ENCODE results near the gene ARCN1.

Gene ARCN1

DNA sequence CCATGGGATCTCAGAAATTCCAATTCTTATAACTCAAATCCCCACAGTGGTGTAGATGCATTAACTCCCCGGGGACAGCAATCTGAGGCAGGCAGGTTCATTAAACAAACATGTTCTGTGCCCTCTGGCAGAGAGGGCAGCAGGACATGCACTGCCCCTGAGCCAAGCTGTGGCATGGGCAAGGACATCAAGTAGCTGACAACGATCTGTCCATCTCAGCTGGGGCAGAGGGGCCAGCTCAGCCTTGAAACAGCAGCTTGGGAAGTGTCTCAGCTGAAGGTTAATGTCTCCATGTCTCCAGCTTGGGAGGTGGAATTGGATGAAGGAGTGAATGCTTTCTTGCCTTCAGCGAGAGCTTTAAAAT, 27.6 kb upstream of the ARCN1 start:
- DNase-seq (ENCODE audit: insufficient read length, low spot score) (no peak), FAIRE-seq (no peak)
- TF ChIP-seq CTCF (IDR thresholded peaks at IDR 0.05; ENCODE audit: insufficient read depth, missing control alignments): no peak

DNA sequence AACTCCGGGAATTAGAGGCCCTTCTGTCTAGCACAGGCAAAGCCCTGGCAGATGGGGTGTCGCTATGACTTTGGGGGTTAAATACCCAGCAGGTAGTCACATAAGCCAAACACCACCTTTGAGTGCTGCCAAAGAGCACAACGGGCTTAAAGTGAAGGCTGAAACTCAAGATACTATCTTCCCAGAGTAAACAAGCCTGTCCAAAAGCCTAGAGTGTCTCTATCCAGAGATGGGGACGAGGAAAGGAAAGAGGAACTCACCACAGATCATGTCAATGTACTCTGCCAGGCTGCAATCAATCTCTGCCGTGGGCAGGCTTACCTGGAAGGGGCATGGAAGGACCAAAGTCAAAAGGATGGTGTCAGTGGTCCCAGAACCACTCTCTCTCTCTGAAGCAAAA, 26.7 kb upstream of the ARCN1 start:
- DNase-seq (ENCODE audit: insufficient read length, low spot score): no peak
- TF ChIP-seq CTCF (IDR thresholded peaks at IDR 0.05; ENCODE audit: insufficient read depth, missing control alignments): no peak
- FAIRE-seq: no peak

DNA sequence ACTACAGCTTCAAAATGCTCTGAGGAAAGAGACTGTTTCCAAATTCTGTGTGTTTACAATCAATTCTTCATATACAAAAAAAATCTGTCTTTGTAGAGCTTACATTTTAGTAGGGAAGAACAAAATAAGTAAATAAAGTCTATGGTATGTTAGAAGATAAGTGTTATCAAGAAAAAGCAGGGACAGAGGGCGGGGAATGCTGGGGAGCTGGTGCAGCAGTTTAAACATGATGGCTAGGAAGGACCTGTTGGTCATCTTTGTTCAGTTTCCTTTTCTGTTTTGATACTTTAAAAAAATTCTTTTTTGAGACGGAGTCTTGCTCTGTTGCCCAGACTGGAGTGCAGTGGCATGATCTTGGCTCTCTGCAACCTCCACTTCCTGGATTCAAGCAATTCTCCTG, 25.1 kb upstream of the ARCN1 start:
- FAIRE-seq (no peak), DNase-seq (ENCODE audit: insufficient read length, low spot score) (no peak)
- TF ChIP-seq CTCF (IDR thresholded peaks at IDR 0.05; ENCODE audit: insufficient read depth, missing control alignments): no peak

DNA sequence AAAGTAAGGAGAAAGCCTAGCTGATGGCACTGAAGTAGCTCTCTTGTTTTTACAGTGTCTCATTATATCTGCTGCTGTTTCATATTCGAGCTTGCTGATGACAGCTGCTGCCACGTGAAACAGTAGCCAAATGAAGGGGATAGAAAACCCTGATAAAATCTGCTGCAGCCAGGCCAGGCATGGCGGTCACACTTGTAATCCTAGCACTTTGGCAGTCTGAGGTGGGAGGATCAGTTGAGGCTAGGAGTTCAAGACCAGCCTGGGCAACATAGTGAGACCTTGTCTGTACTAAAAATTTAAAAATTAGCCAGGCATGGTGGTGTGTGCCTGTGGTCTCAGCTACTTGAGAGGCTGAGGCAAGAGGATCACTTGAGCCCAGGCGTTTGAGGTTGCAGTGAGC, 19.9 kb upstream of the ARCN1 start:
- DNase-seq (ENCODE audit: insufficient read length, low spot score) (no peak), FAIRE-seq (no peak)
- TF ChIP-seq CTCF (IDR thresholded peaks at IDR 0.05; ENCODE audit: insufficient read depth, missing control alignments): no peak

DNA sequence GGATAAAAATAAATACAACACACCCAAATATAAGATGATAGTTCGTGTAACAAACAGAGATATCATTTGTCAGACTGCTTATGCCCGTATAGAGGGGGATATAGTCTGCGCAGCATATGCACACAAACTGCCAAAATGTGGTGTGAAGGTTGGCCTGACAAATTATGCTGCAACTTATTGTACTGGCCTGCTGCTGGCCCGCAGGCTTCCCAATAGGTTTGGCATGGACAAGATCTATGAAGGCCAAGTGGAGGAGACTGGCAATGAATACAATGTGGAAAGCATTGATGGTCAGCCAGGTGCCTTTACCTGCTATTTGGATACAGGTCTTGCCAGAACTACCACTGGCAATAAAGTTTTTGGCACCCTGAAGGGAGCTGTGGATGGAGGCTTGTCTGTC, 11.4 kb upstream of the ARCN1 start:
- no peak for TF ChIP-seq CTCF (IDR thresholded peaks at IDR 0.05; ENCODE audit: insufficient read depth, missing control alignments)
- no peak for DNase-seq (ENCODE audit: insufficient read length, low spot score)
- no peak for FAIRE-seq

GRCh38 chr11:118565051-118565450, 7.2 kb upstream of the ARCN1 start:
- no peak for FAIRE-seq
- no peak for DNase-seq (ENCODE audit: insufficient read length, low spot score)

GRCh38 chr11:118569670-118570069, 2.5 kb upstream of the ARCN1 start:
- FAIRE-seq: no peak
- DNase-seq (ENCODE audit: insufficient read length, low spot score): no peak
- TF ChIP-seq CTCF (IDR thresholded peaks at IDR 0.05; ENCODE audit: insufficient read depth, missing control alignments): no peak

More at GRCh38 chr11:118565051-118565450, 7.2 kb upstream of the ARCN1 start:
- TF ChIP-seq CTCF (IDR thresholded peaks at IDR 0.05; ENCODE audit: insufficient read depth, missing control alignments): no peak

Data from D721Med (cell line).